GM19193 (cell line): Measurements from ENCODE around the gene PSMD13.
"Not testable (repeated sequence)": the region's sequence is repeated elsewhere in the genome, so short reads cannot be mapped to it uniquely, and the experiment has no call there.

Experiments used
- POLR2A ChIP-seq: IDR thresholded peaks from 4 replicates; pipeline ENCODE4 v1.6.1; 2011; ENCODE audit not compliant: insufficient read depth, insufficient read length; ENCODE audit errors: extremely low read depth

PSMD13 gene

DNA sequence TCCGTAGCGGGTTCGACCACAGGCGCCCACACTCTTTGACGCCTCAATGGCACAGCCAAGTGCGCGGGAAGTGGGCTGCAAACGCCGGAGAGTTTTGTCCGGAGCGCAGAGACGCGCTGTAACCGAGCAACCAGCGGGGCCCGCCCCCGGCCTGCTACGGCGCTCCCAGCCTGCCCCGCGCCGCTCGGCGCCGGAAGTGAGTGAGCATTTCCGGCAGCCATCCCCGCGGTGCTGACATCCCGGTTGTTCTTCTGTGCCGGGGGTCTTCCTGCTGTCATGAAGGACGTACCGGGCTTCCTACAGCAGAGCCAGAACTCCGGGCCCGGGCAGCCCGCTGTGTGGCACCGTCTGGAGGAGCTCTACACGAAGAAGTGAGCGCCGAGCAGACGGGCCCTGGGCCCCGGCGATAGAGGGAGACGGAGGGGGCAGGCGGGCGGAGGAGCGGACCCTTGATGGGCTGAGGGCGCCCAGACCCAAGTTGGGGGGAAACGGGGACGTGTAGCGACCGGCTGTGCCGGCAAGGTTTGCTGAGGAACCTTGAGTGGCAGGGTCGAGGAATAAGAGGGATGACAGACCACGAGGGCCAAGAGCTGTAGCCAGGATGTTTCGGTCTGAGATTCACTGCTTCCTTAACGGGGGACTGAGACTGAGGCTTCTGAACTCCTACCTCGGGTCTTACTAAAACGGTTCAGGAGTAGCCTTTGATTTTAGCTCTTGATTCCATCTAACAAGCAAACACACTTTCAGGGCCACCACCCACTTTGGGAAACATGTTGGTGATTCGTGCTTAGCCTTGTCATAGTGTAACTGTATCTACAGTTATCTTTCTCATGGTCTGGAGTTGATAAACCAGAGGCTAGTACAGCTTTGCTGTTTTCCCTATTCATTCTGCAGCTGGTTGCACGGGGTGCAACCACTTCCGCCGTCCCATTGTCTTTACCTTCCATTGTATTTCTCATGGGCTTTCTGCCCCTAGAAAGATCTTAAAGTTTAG lies at the start of gene PSMD13:
Gene PSMD13 (plus strand): TSS at position 203 of the 994 bp plus-strand sequence. CDS start 74 bp downstream, at position 277.
- peak; percentile 82 for TF ChIP-seq POLR2A

DNA sequence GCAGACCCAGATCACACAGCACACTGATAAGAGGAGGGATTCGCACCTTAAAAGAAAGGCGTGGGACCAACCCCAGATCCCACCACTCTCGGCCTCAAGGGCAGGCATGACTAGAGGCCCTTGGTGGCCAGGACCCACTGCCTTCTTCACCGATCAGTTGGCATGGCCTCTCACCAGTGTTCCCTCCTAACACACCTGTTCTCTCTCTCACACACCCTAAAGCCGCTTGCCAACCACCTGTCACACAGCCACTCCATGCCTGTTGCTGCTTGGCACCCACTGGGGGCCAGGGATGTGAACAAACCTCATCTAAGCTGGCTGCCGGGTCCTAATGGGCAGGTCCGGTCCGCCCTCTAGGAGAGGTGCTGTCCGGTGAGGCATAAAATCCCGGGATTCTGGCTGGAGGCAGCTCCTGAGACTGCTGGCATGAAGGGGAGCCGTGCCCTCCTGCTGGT lies 44.1 kb upstream of the PSMD13 start, which contains the start of gene SCGB1C1:
Gene SCGB1C1 (plus strand): TSS at position 405 of the 455 bp plus-strand sequence. CDS start 22 bp downstream, at position 427.
- TF ChIP-seq POLR2A, result not testable (repeated sequence)

DNA sequence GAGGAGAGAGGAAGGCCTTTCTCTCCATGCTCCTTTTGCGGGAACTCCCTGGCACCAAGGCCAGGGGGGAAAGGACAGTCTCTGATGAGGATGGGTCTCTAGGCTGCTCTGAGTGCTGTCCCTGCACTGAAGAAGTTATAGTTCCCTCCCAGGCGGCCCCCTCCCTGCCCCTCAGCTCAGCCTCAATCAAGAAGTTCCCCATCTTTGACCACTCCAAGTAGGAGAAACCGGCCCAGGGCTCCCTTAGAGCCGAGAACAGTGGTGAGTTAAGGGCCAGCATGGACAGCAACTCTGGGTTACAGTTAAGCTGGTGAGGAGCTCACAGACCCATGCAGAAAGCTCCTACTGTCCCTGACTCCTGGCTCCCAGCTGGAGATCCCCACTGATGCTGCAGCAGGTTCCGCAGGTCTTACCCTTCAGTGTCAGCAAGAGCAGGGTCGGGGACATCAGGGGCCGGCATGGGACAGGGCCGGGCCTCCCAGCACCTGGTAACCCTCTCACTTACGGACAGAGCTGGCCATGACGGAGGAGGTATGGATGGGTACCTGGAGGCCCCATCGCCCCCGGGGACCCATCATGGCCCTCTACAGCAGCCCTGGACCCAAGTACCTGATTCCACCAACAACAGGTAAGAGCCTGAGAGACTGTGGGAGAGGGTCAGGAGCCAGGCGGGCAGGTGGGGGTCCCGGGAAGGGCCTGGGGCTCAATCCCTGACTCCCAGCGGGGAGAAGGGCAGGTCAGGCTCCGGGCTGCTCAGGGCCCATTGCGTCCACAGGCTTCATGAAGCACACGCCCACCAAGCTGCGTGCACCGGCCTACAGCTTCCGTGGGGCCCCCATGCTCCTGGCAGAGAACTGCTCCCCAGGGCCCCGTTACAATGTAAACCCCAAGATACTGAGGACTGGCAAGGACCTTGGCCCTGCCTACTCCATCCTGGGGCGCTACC lies 39.7 kb upstream of the PSMD13 start:
- no peak for TF ChIP-seq POLR2A

DNA sequence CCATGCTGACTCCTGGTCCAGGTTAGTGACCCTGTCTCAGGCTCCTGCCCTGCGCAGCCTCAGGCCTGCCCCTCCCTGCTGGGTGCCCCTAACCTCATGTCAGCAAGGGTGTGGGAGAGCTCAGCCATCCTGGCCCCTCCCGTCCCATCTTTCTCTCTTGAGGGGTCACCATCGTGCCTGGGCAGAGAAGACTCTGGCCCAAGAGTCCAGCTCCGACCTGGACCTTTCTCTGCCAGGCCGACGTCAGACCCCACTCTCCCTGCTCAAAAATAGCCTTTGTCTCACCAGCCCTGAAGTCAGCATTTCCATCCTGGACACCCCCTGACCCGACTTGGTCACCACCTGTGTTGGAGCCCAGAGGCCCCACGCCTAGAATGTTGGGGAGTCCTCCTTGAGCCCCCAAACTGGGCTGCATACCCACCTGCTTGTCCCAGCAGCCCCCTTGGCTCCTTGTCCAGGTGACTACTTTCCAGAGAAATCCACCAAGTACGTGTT lies 39.0 kb upstream of the PSMD13 start:
- no peak for TF ChIP-seq POLR2A

DNA sequence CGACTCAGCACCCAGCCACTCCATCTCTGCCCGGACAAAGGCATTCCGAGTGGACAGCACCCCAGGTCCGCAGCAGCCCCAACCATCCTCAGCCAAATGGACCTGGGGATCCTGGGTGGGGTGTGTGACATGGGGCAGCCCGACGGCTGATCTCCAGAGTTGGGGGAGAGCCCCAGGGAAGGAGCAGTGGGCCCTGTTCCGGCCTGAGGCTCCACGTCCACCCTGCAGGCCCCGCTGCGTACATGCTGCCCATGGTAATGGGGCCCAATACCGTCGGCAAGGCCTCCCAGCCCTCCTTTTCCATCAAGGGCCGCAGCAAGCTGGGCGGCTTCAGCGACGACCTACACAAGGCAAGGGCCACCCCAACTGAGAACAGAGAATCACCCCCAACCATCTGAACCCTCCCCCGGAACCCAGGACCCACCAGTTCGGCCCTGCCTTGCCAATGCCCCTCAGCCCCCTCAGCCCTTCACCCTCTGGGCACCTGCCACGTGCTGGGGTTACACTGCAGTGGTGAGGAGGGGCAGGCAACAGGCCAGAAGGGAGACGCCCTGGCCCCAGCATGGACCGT lies 38.5 kb upstream of the PSMD13 start:
- no peak for TF ChIP-seq POLR2A

DNA sequence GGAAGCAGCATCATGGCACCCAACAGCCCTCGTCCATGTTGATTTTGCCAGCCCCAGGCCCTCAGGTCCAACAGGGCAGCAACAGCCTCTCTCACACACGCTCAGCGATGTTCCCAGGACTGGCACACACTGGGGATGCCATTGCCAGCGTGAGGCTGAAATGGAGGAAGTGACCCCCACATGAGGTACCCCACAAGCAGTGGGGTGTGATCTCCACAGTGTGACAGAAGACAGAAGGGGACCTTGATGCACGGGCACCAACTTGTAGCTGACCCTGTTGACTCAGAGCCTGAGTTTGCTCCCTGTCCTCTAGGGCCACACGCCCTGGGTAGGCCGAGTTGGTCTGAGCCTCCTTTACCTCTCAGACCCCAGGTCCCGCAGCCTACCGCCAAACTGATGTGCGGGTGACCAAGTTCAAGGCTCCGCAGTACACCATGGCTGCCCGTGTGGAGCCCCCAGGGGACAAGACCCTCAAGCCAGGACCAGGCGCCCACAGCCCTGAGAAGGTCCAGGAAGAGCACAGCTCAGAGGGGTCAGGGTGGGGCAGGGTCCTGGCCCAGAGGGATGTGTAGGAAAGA lies 37.7 kb upstream of the PSMD13 start:
- no peak for TF ChIP-seq POLR2A

DNA sequence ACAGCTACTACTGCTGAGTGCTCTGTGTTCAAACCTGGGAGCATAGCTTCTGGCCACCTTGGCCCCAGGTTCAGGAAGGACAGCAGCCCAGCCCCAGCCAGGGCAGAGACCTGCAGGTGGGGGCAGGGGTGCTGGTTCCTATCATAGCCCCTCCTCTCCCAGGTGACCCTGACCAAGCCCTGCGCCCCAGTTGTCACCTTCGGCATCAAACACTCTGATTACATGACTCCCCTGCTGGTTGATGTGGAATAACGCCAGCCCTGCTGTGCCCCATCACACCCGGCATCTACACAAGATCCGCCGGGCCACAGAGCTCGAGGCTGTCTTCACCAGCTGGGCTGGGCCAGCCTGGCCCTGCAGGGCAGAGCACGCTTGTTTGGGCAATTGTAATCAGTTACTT lies 37.0 kb upstream of the PSMD13 start:
- no peak for TF ChIP-seq POLR2A

DNA sequence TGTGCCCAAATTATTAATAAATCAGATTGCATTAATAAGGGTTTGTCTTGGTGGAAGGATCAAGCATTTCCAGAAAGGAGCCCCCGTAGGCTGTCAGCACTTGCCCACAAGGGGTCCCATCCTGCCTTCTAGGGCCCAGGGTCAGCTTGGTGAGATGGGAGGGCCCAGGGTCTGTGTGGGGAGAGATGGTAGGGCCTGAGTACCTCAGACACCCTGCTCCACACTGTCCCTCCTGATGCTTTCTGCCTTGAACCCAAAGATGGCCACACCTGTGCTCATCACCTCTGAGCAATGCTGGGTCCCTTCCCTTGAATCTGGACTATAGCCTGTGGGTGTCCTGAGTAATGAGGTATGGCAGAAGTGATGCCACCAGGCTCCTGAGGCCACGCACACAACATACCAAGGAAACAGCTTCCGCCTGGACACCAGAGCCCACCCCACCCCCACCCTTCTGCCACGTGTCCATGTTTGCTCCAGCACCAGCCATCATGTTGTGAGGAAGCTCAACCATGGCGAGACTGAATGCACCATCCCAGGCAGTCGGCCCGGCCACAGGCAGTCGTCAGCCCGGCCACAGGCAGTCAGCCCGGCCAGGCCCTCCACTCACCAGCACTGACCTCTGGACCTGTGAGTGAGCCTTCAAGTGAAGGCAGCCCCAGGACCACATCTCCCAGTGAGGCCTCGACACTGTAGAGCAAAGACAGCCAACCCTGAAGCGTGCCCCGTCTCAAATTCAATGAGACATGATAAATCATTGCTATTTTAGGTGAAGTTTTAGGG lies 36.4 kb upstream of the PSMD13 start:
- peak; percentile 14 for TF ChIP-seq POLR2A

DNA sequence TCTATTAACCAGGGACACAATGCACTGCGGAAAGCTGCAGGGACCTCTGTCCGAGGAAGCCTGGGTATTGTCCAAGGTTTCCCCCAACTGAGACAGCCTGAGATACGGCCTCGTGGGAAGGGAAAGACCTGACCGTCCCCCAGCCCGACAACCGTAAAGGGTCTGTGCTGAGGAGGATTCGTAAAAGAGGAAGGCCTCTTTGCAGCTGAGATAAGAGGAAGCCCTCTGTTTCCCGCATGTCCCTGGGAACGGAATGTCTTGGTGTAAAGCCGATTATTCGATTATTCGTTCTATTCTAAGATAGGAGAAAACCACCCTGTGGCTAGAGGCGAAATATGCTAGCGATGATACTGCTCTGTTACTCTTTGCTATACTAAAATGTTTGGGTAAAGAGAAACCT lies 34.8 kb upstream of the PSMD13 start:
- no peak for TF ChIP-seq POLR2A

DNA sequence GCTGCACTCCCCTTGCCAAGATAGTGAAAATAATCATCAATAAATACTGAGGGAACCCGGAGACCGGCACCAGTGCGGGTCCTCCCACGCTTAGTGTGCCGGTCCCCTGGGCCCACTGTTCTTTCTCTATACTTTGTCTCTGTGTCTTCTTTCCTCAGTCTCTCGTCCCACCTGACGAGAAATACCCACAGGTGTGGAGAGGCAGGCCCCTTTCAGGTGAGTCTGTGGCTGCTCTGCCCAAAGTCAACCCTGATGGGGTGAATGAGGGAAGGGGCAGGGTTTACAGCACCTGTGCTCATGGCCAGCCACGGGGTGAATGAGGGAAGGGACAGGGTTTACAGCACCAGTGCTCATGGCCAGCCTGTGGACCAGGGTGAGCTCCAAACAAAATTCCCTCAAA lies 34.3 kb upstream of the PSMD13 start:
- no peak for TF ChIP-seq POLR2A

DNA sequence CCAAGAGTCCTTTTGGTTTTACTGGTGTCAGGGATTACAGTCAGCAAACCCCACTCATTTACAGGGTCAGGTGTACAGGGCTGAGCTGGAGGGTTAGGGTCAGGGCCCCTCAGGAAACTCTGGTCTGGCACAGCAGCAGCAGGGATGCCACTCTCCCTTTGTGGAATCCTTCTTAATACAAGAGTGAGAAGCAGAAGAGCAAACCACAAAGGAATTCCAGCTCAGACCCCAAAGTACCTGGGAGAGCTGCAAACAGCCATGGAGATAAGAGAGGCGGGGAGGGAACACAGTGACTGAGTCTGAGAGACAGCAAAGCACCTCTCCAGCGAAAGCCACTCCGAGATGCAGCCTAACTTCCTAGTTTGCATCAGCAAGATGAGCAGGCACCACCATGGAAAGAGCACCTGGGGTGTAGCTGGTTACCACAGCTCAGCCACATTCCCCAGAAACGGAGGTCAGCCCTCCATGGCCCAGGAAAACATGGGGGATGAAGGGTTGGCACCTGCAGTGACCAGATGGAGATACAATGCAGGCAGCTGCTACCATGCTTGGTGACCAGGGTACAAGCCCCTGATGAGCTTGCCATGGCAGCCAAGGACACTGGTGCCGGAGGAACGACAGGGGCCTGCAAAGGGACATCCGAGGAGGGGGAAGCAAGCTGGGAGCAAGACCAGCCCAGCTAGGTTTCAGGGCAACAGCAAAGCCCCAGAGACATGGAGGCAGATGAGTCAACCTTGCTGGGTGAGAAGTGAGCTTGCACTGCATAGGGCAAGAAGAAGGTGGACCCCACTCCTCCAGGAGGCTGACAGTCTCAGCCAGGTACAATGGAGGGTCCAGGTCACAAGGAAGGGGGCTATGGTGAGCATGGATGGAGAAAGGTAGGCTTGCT lies 33.5 kb upstream of the PSMD13 start:
- TF ChIP-seq POLR2A, result no peak

DNA sequence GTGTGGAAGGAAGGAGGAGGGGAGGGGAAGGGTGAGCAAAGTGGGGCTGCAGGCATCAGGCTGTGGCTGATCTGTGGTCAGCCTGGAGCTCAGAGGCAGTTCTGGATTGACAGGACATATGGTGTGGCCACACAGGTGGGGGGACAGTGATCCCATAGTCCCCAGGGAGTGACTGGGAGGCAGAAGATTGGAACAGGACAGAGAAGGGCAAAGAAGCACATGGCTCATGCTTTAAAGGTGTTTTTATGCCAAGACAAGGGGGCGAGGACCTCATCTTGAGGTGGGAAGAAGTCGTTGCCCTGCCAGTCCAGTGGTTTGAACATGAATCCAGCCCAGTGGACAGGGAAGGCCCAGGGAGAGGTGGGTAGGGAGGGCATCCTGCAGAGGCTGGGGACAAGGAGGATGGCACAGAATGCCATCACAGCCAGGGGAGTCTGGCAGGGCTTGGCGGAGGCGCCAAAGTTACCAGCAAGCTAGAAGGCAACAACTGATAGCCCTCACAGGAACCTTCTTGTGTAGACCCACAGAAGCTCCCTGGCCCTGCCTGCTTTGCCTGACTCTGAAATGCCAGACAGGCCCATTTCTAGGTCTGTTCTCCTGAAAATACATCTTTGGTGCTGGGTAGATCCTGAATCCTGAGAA lies 32.7 kb upstream of the PSMD13 start:
- TF ChIP-seq POLR2A, result no peak
